Measurements from ENCODE around the gene CCDC181.

- TF ChIP-seq CTCF (IDR thresholded peaks at IDR 0.05), result no peak
- no peak for TF ChIP-seq EP300 (IDR thresholded peaks at IDR 0.05; ENCODE audit: borderline replicate concordance in 1 of 2, low read depth in 1 of 2, low read length in 1 of 2)
- TF ChIP-seq POLR2AphosphoS5 (IDR thresholded peaks at IDR 0.05; ENCODE audit: low read depth, low read length), result no peak
Observed at GRCh38 chr1:169451218-169451824, 24.0 kb upstream of the CCDC181 start.

All from SK-N-SH (cell line).